Loucy (cell line): ENCODE measurements around the gene NT5DC4.

Source experiments
- H2AFZ ChIP-seq: fragments of 200-600 bp; sonication (generic); 2 replicates; pipeline ENCODE4 v1.6.0; 2016; ENCODE audit warnings: antibody characterized with exemption, mild to moderate bottlenecking, low read length, moderate library complexity
- H3F3A ChIP-seq: fragments of 200-600 bp; 2 replicates; pipeline ENCODE4 v1.6.0; 2016; ENCODE audit warnings: antibody characterized with exemption, low read depth, mild to moderate bottlenecking
- H3K27me3 ChIP-seq: fragments of 200-600 bp; sonication (generic); 2 replicates; pipeline ENCODE4 v1.6.1; 2014; ENCODE audit warnings: low read length, mild to moderate bottlenecking; ENCODE audit not compliant: insufficient read depth, poor library complexity, severe bottlenecking
- H3K36me3 ChIP-seq: fragments of 200-600 bp; sonication (generic); 2 replicates; pipeline ENCODE4 v1.6.1; 2016; ENCODE audit warnings: low read length; ENCODE audit not compliant: insufficient read depth
- H3K4me1 ChIP-seq: fragments of 200-600 bp; sonication (generic); 2 replicates; pipeline ENCODE4 v1.5.1; 2014; ENCODE audit warnings: low read length, mild to moderate bottlenecking; ENCODE audit not compliant: insufficient read depth, poor library complexity, severe bottlenecking
- H3K4me2 ChIP-seq: fragments of 200-600 bp; sonication (generic); 2 replicates; pipeline ENCODE4 v1.6.0; 2014; ENCODE audit warnings: antibody characterized with exemption, low read length, low read depth, mild to moderate bottlenecking; ENCODE audit not compliant: poor library complexity, severe bottlenecking
- H3K4me3 ChIP-seq: fragments of 200-600 bp; sonication (generic); 2 replicates; pipeline ENCODE4 v1.5.1; 2014; ENCODE audit warnings: low read length, mild to moderate bottlenecking, mixed read lengths; ENCODE audit not compliant: poor library complexity, severe bottlenecking
- H3K79me2 ChIP-seq: fragments of 200-600 bp; sonication (generic); 2 replicates; pipeline ENCODE4 v1.6.1; 2014; ENCODE audit warnings: low read length; ENCODE audit not compliant: insufficient read depth
- H3K9ac ChIP-seq: fragments of 200-600 bp; sonication (generic); 2 replicates; pipeline ENCODE4 v1.6.0; 2014; ENCODE audit warnings: mild to moderate bottlenecking, low read depth, low read length, moderate library complexity; ENCODE audit not compliant: poor library complexity, severe bottlenecking
- H3K9me2 ChIP-seq: fragments of 200-600 bp; sonication (generic); replicated peaks from 2 replicates; pipeline ENCODE4 v1.6.1; 2016; ENCODE audit warnings: low read depth, low read length, mixed read lengths
- H3K9me3 ChIP-seq: fragments of 200-600 bp; sonication (generic); 2 replicates; pipeline ENCODE4 v1.6.1; 2014; ENCODE audit warnings: mild to moderate bottlenecking, antibody characterized with exemption, low read length, low read depth; ENCODE audit not compliant: insufficient read depth
- H4K20me1 ChIP-seq: fragments of 200-600 bp; sonication (generic); 2 replicates; pipeline ENCODE4 v1.6.0; 2014; ENCODE audit warnings: antibody characterized with exemption, low read length, mild to moderate bottlenecking; ENCODE audit not compliant: insufficient read depth, poor library complexity, severe bottlenecking
- CTCF ChIP-seq: fragments of 200-600 bp; sonication (generic); conservative IDR thresholded peaks from 2 replicates; pipeline ENCODE4 v1.5.1; 2014; ENCODE audit warnings: mild to moderate bottlenecking, antibody characterized with exemption, low read length
- EZH2phosphoT487 ChIP-seq: fragments of 200-600 bp; IDR thresholded peaks from 2 replicates; pipeline ENCODE4 v1.6.1; 2018; ENCODE audit warnings: antibody characterized with exemption, mild to moderate bottlenecking, moderate library complexity, borderline replicate concordance

The NT5DC4 gene

DNA sequence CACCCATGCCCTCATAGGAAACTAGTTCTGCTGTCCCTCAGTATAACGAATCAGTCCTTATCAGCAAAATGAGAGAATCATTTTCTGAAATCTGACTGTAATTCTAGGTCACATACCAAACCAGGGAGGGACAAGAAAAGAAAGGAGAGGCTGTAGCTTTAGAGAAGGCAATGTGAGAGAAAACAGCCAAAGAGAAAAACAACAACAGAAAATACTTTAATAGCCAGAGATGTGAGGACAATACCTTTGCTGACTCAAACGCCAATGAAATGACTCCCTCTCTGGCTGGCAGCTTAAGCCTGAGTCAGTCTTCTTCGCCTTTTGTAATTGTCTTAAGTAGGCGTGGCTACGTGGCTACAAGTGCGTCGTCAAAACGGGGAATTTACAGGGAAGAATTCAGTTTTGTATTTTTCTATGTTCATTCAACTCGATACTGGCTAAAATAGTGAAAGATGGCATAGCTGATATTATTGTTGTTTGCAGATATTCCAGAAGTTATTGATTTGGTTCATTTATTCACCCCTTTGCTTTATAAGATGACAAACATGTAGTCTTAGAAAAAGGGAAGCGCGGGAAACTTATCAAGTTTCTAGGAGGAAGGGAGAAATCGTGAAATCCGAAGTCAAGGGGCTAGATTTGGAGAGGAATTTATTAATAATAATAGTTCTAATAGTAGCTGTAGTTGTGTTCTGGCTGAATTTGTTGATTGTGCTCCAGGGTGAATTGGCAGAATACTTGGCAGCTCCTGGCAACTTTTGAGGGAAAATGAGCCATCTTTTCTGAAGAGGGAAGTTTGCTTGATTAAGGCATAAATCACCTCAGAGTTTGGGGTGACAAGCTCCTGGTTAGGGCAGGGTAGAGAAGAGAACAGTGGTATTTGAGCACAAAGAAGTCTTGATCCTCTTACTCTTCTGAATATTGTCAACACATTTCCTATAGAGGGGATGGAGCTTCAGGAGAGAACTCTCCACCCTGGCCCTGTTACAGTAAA lies 63.7 kb downstream of the NT5DC4 start, which contains the start of gene IL1A:
IL1A (minus strand) TSS at position 295 of the 991 bp plus-strand sequence. CDS start 723 bp downstream, outside the sequence.
- no peaks in the 10 kb centered on the region for H3K79me2 ChIP-seq
- TF ChIP-seq CTCF (no peak), EZH2phosphoT487 (no peak)
- no peak within 1 kb of the TSS for H3K9ac ChIP-seq
- no peaks in the 10 kb centered on the region for H3K27me3 ChIP-seq
- no peak within 1 kb of the TSS for H3K4me2 ChIP-seq
- H3K4me3 ChIP-seq: no peak within 1 kb of the TSS
- no peaks in the 10 kb centered on the region for H3K36me3 ChIP-seq
- no peaks in the 10 kb centered on the region for H3K9me2 ChIP-seq
- no peak within 1 kb of the TSS for H2AFZ ChIP-seq
- H4K20me1 ChIP-seq: no peaks in the 10 kb centered on the region
- no peaks in the 10 kb centered on the region for H3F3A ChIP-seq
- H3K9me3 ChIP-seq: no peaks in the 10 kb centered on the region
- no peaks in the 10 kb centered on the region for H3K4me1 ChIP-seq

DNA sequence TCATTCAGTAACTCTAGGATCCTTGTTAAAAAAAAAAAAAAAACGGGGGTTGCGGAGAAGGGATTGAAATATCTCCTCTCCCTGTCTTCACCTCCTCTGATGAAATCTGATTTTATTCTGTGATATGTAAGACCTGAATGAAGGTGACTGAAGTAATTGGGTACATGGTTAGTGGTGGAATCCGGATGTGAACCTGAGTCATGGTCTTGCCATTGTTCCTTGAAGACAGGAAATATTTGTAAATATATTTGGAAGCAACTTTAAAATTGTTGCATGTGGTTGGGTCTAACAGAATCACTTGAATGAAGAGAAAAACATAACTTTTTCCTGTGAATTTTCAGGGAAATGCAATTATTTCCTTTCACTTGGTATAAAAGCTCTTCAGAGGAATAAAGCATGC lies 66.5 kb downstream of the NT5DC4 start:
- Histone ChIP-seq H3K4me2 (no peak overlapping the region), H3K36me3 (no peaks in the 10 kb centered on the region), H3K4me3 (no peak overlapping the region), H3K79me2 (no peaks in the 10 kb centered on the region), H3K27me3 (no peaks in the 10 kb centered on the region), H2AFZ (no peak overlapping the region), H3K9me2 (no peaks in the 10 kb centered on the region), H4K20me1 (no peaks in the 10 kb centered on the region), H3F3A (no peaks in the 10 kb centered on the region), H3K9ac (no peak overlapping the region), H3K9me3 (no peaks in the 10 kb centered on the region), H3K4me1 (no peaks in the 10 kb centered on the region)
- TF ChIP-seq CTCF (no peak), EZH2phosphoT487 (no peak)

GRCh38 chr2:112787729-112788393 lies 67.0 kb downstream of the NT5DC4 start:
- no peaks in the 10 kb centered on the region for H3K79me2 ChIP-seq
- TF ChIP-seq EZH2phosphoT487 (no peak), CTCF (no peak)
- no peak overlapping the region for H3K4me3 ChIP-seq
- no peaks in the 10 kb centered on the region for H3K27me3 ChIP-seq
- H3K4me2 ChIP-seq: no peak overlapping the region
- no peak overlapping the region for H2AFZ ChIP-seq
- H3K4me1 ChIP-seq: no peaks in the 10 kb centered on the region
- no peaks in the 10 kb centered on the region for H3F3A ChIP-seq
- H3K9me3 ChIP-seq: no peaks in the 10 kb centered on the region
- H3K9ac ChIP-seq: no peak overlapping the region
- no peaks in the 10 kb centered on the region for H3K36me3 ChIP-seq
- no peaks in the 10 kb centered on the region for H3K9me2 ChIP-seq
- no peaks in the 10 kb centered on the region for H4K20me1 ChIP-seq
